DMS153 (cell line): ENCODE measurements around the gene MAS1.

ENCODE experiments used
- DNase-seq: peaks from one replicate; lab custom pipeline; 2025; lab: John Stamatoyannopoulos, UW

The MAS1 gene

GRCh38 chr6:159880412-159880975 is 10.3 kb upstream of the MAS1 start:
- DNase-seq: no peak

DNA sequence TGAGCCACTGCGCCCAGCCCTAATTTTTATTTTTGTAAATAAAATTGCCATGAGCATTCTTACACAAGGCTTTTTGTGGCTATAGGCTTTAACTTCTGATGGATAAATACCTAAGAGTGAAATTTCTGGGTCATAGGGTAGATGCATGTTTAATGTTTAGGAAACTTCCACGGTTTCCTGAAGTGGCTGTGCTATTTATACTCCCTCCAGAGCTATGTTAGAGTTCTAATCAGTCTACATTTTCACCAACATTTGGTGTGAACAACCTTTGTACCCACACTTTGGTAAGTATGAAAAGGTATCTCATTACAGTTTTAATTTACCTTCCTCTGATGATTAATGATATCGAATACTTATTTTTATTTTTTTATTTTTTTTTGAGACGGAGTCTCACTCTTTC is 6.1 kb upstream of the MAS1 start:
- no peak for DNase-seq

DNA sequence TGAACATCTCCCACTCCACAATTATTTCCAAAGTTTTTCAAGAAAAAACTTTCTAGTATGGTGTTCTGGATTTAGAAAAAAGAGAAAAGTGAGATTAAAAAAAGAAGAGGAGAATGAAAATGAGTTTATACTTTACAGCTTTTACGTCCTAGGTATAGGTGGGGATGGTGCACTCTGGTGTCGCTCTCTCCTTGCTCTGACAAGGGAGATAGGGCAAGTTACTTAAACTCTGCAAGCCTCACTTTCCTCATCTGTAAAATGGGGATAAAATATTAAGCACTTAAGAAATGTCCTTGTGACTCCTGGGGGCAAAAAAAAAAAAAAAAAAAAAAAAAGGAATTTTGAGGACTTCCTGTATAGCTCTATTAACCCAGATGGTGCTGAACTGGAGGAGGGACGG is 4.5 kb upstream of the MAS1 start:
- no peak for DNase-seq

GRCh38 chr6:159887146-159887545 is 3.6 kb upstream of the MAS1 start:
- DNase-seq: no peak

DNA sequence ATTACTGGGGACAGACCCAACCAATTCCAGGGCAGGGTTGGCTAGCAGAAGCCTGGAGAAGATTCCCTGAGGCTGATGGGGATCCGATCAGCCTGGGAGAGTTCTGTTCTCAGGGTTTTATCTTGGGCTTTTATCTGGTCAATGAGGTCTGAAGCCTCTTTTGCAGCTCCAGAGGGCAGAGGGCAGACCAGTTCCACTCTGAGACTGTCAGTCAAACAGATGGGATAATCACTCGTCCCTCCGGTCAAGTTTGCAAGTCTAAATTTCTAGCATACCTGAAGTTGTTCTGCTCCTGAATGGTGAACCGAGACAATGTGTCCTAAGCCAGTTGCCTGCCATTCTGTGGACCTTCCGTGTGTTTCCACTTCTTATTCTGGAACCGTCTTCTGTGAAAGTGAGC is 3.0 kb upstream of the MAS1 start:
- DNase-seq: no peak

- no peak for DNase-seq
Measured at GRCh38 chr6:159890201-159890600, 587 bp upstream of the MAS1 start.

DNA sequence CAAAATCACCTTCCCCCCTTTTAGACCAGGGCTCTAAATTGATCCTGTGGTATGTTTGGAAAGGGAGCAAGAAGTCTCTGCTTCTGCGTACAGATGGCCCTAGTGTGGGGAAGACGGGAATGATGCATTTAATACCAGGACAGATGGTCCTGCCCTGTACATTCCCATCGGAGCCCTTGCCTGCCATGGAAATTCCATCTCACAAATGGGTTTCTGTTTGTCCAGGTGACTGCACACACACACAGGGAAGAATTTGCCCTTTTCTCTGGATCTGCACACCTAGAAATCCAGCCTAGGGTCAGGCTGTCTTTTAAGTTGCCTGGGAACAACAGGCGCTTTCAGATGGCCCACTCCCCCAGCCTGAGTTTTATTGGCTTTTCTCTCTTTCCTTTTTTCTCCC is 1.3 kb downstream of the MAS1 start:
- DNase-seq: no peak

DNA sequence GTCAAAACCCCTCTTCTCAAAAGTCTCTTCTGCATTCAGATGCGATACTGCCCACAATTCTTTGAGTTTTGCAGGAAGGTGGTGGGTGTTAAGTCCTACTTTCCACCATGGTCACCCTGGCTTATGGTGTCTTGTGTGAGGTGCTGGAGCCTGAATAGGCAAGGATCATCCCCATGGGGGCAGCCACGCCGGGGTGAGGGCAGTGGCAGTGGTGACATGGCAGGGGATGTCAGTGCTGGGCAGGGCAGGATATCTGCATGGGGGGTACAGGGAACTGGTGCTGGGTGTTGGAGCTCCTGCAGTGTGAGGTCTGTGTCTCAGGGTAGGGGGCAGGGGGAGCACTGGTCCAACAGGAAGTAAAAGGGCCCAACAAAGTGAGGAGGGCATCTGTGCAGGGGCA is 2.3 kb downstream of the MAS1 start:
- DNase-seq: no peak

GRCh38 chr6:159894991-159895390 is 4.2 kb downstream of the MAS1 start:
- no peak for DNase-seq

DNA sequence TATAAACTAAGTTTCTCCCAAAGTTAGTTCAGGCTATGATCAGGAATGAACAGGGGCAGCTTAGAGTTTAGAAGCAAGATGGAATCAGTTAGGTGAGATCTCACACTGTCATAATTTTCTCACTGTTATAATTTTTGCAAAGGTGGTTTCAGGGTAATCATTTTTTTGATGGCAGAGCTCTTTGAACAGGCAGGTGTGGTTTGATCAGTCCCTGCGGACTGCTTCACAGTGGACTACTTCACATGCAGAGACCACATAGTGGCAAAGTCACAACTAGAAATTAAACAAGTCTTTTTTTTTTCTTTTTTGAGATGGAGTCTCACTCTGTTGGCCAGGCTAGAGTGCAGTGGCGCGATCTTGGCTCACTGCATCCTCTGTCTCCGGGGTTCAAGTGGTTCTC is 6.8 kb downstream of the MAS1 start:
- DNase-seq: no peak

DNA sequence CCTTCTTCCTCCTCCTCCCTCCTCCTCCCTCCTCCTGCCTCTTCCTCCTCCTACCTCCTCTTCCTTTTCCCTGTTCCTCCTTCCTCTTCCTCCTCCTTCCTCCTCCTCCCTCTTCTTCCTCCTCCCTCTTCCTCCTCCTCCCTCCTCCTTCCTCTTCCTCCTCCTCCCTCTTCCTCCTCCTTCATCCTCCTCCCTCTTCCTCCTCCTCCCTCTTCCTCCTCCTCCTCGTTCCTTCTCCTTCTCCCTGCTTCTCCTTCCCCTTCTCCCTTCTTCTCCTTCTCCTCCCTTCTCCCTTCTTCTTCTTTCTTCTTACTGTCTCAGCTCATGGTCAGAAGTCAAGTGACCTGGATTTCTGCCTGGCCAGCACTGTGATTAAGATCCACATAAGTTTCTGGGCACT is 7.7 kb downstream of the MAS1 start:
- no peak for DNase-seq

- DNase-seq: no peak
Measured at GRCh38 chr6:159899994-159900745, 9.4 kb downstream of the MAS1 start.

GRCh38 chr6:159902620-159903019 is 11.8 kb downstream of the MAS1 start:
- no peak for DNase-seq

- DNase-seq: no peak
Measured at GRCh38 chr6:159904497-159904911, 13.7 kb downstream of the MAS1 start.

DNA sequence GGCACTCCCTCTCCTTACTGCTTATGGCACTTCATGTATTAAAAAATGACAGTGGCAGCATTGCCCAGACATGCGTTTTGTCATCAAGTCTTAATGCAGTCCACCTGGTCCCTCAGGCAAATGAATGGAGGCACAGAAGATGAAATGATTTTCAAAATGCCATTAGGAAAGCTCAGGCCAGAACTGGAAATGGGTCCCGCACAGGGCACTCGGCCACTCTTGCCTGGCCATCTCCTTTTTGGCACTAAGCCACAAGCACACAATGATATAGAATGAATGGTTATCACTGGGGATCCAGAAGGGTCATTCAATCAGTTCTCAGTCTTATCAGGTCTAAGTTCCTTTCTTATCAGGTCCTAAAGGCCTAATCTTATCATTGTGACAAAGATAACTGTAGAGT is 15.6 kb downstream of the MAS1 start:
- DNase-seq: no peak

GRCh38 chr6:159908535-159908934 is 17.7 kb downstream of the MAS1 start:
- DNase-seq: no peak

- no peak for DNase-seq
Measured at GRCh38 chr6:159908979-159909378, 18.2 kb downstream of the MAS1 start.

GRCh38 chr6:159910342-159910741 is 19.6 kb downstream of the MAS1 start:
- no peak for DNase-seq

GRCh38 chr6:159913375-159913774 is 22.6 kb downstream of the MAS1 start:
- no peak for DNase-seq

- no peak for DNase-seq
Measured at GRCh38 chr6:159913862-159914564, 23.2 kb downstream of the MAS1 start.

DNA sequence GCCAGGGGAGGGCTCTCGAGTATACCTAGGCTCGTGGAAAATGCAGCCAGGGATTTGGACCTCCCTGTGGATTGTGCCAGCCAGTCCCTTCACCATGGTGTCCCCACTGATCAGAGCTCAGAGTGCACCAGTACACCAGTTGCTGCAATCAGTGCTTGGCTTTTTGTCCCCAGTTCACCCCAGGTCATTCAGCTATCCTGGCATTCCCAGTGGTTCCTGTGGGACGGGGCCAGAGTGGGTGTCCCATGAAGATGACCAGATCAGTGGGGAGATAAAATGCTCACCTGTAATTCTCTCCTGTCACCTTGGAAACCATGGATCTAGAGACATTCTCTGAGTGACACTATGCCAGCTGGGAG is 23.8 kb downstream of the MAS1 start:
- DNase-seq: no peak

DNA sequence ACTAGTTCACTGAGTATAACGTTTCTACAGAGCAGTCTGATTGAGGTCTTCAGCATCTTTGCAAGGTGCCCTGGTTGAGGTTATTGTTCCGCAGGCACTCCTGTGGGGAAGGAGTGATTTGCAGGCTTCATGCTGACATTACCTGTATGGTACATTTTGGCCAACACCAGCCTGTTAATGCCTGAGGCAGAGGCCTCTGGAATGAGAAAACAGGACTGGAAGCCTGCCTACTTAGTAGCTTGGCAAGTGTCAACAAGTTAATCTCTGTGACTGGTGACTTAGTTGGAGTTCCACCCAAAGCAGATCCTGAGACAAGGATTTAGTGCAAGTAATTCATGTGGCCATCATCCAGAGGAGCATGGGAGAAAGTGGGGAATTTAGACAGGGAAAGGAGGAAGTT is 24.6 kb downstream of the MAS1 start:
- DNase-seq: no peak

GRCh38 chr6:159916237-159916636 is 25.4 kb downstream of the MAS1 start:
- no peak for DNase-seq

GRCh38 chr6:159916752-159917151 is 26.0 kb downstream of the MAS1 start:
- DNase-seq: no peak
